ENCODE results near the gene GALK2.
"Not testable (repeated sequence)": the region's sequence is repeated elsewhere in the genome, so short reads cannot be mapped to it uniquely, and the experiment has no call there.

Gene GALK2

GRCh38 chr15:49179433-49180190 is 9.6 kb downstream of the GALK2 start:
- H3K27me3 Mint-ChIP-seq: no peaks in the 10 kb centered on the region
- intact Hi-C loops (cut with micrococcal nuclease): no loop called here
- peaks cover 13% of the 10 kb centered on the region for H3K36me3 Mint-ChIP-seq (ENCODE audit: low read depth)
- no peak overlapping the region for H3K27ac Mint-ChIP-seq
- peaks cover 8% of the 10 kb centered on the region for H3K9me3 Mint-ChIP-seq
- H3K4me1 Mint-ChIP-seq (ENCODE audit: low read depth): peaks cover 22% of the 10 kb centered on the region
- H3K4me3 Mint-ChIP-seq: no peak overlapping the region

GRCh38 chr15:49182128-49182527 is 12.1 kb downstream of the GALK2 start:
- H3K9me3 Mint-ChIP-seq: peaks cover 8% of the 10 kb centered on the region
- intact Hi-C loops (cut with micrococcal nuclease): no loop called here
- no peak overlapping the region for H3K27ac Mint-ChIP-seq
- H3K27me3 Mint-ChIP-seq: no peaks in the 10 kb centered on the region
- H3K36me3 Mint-ChIP-seq (ENCODE audit: low read depth): peaks cover 30% of the 10 kb centered on the region
- H3K4me3 Mint-ChIP-seq: no peak overlapping the region
- peaks cover 10% of the 10 kb centered on the region for H3K4me1 Mint-ChIP-seq (ENCODE audit: low read depth)

GRCh38 chr15:49183741-49184140 is 13.7 kb downstream of the GALK2 start:
- intact Hi-C loops (cut with micrococcal nuclease); H3K27ac Mint-ChIP-seq: not testable (repeated sequence)
- H3K4me1 Mint-ChIP-seq (ENCODE audit: low read depth): peaks cover 25% of the 10 kb centered on the region

GRCh38 chr15:49185473-49185872 is 15.4 kb downstream of the GALK2 start:
- intact Hi-C loops (cut with micrococcal nuclease): no loop called here
- Mint-ChIP-seq H3K36me3 (ENCODE audit: low read depth) (peaks cover 23% of the 10 kb centered on the region), H3K4me1 (ENCODE audit: low read depth) (peaks cover 25% of the 10 kb centered on the region)

More at GRCh38 chr15:49183741-49184140, 13.7 kb downstream of the GALK2 start:
- not testable (repeated sequence) for H3K27me3 Mint-ChIP-seq, H3K9me3 Mint-ChIP-seq, H3K4me3 Mint-ChIP-seq
- H3K36me3 Mint-ChIP-seq (ENCODE audit: low read depth): peaks cover 23% of the 10 kb centered on the region

GRCh38 chr15:49187549-49188245 is 17.6 kb downstream of the GALK2 start:
- Mint-ChIP-seq H3K4me3 (no peak overlapping the region), H3K4me1 (ENCODE audit: low read depth) (peaks cover 32% of the 10 kb centered on the region)

More at GRCh38 chr15:49185473-49185872, 15.4 kb downstream of the GALK2 start:
- Mint-ChIP-seq H3K4me3 (no peak overlapping the region), H3K27ac (no peak overlapping the region), H3K9me3 (peaks cover 8% of the 10 kb centered on the region), H3K27me3 (no peaks in the 10 kb centered on the region)

GRCh38 chr15:49188933-49189332 is 18.9 kb downstream of the GALK2 start:
- H3K27ac Mint-ChIP-seq: no peak overlapping the region
- H3K27me3 Mint-ChIP-seq: no peaks in the 10 kb centered on the region
- H3K36me3 Mint-ChIP-seq (ENCODE audit: low read depth): peaks cover 17% of the 10 kb centered on the region
- intact Hi-C loops (cut with micrococcal nuclease): no loop called here
- H3K4me1 Mint-ChIP-seq (ENCODE audit: low read depth): peaks cover 32% of the 10 kb centered on the region
- peaks cover 7% of the 10 kb centered on the region for H3K9me3 Mint-ChIP-seq
- no peak overlapping the region for H3K4me3 Mint-ChIP-seq

More at GRCh38 chr15:49187549-49188245, 17.6 kb downstream of the GALK2 start:
- Mint-ChIP-seq H3K27me3 (no peaks in the 10 kb centered on the region), H3K36me3 (ENCODE audit: low read depth) (peaks cover 17% of the 10 kb centered on the region), H3K27ac (no peak overlapping the region), H3K9me3 (peaks cover 8% of the 10 kb centered on the region)
- intact Hi-C loops (cut with micrococcal nuclease): no loop called here

GRCh38 chr15:49189631-49190030 is 19.6 kb downstream of the GALK2 start:
- peaks cover 17% of the 10 kb centered on the region for H3K36me3 Mint-ChIP-seq (ENCODE audit: low read depth)
- no peak overlapping the region for H3K27ac Mint-ChIP-seq
- no peaks in the 10 kb centered on the region for H3K9me3 Mint-ChIP-seq
- intact Hi-C loops (cut with micrococcal nuclease): no loop called here
- peaks cover 26% of the 10 kb centered on the region for H3K4me1 Mint-ChIP-seq (ENCODE audit: low read depth)
- no peak overlapping the region for H3K4me3 Mint-ChIP-seq
- H3K27me3 Mint-ChIP-seq: no peaks in the 10 kb centered on the region

GRCh38 chr15:49190586-49190985 is 20.5 kb downstream of the GALK2 start:
- H3K4me1 Mint-ChIP-seq (ENCODE audit: low read depth): peaks cover 29% of the 10 kb centered on the region
- H3K36me3 Mint-ChIP-seq (ENCODE audit: low read depth): peaks cover 12% of the 10 kb centered on the region
- H3K27ac Mint-ChIP-seq: no peak overlapping the region
- no peaks in the 10 kb centered on the region for H3K9me3 Mint-ChIP-seq
- no peak overlapping the region for H3K4me3 Mint-ChIP-seq
- intact Hi-C loops (cut with micrococcal nuclease): no loop called here
- no peaks in the 10 kb centered on the region for H3K27me3 Mint-ChIP-seq

- intact Hi-C loops (cut with micrococcal nuclease): no loop called here
- Mint-ChIP-seq H3K4me3 (no peak overlapping the region), H3K27me3 (no peaks in the 10 kb centered on the region), H3K27ac (no peak overlapping the region), H3K36me3 (ENCODE audit: low read depth) (peaks cover 2% of the 10 kb centered on the region), H3K4me1 (ENCODE audit: low read depth) (peaks cover 30% of the 10 kb centered on the region), H3K9me3 (no peaks in the 10 kb centered on the region)
Observed at GRCh38 chr15:49191892-49192291, 21.8 kb downstream of the GALK2 start.

GRCh38 chr15:49196856-49197255 is 26.8 kb downstream of the GALK2 start:
- H3K36me3 Mint-ChIP-seq (ENCODE audit: low read depth): peaks cover 26% of the 10 kb centered on the region
- no peak overlapping the region for H3K4me3 Mint-ChIP-seq
- intact Hi-C loops (cut with micrococcal nuclease): no loop called here
- peaks cover 17% of the 10 kb centered on the region for H3K4me1 Mint-ChIP-seq (ENCODE audit: low read depth)
- no peaks in the 10 kb centered on the region for H3K9me3 Mint-ChIP-seq
- no peaks in the 10 kb centered on the region for H3K27me3 Mint-ChIP-seq
- no peak overlapping the region for H3K27ac Mint-ChIP-seq

GRCh38 chr15:49199666-49200065 is 29.6 kb downstream of the GALK2 start:
- no peak overlapping the region for H3K27ac Mint-ChIP-seq
- peaks cover 54% of the 10 kb centered on the region for H3K36me3 Mint-ChIP-seq (ENCODE audit: low read depth)
- intact Hi-C loops (cut with micrococcal nuclease): no loop called here
- H3K27me3 Mint-ChIP-seq: no peaks in the 10 kb centered on the region
- H3K4me3 Mint-ChIP-seq: no peak overlapping the region
- peaks cover 3% of the 10 kb centered on the region for H3K9me3 Mint-ChIP-seq
- peaks cover 17% of the 10 kb centered on the region for H3K4me1 Mint-ChIP-seq (ENCODE audit: low read depth)

- Mint-ChIP-seq H3K27ac (no peak overlapping the region), H3K4me3 (no peak overlapping the region), H3K36me3 (ENCODE audit: low read depth) (peaks cover 61% of the 10 kb centered on the region), H3K9me3 (peaks cover 10% of the 10 kb centered on the region), H3K4me1 (ENCODE audit: low read depth) (peaks cover 17% of the 10 kb centered on the region), H3K27me3 (no peaks in the 10 kb centered on the region)
- intact Hi-C loops (cut with micrococcal nuclease): no loop called here
Observed at GRCh38 chr15:49200347-49200746, 30.3 kb downstream of the GALK2 start.

- intact Hi-C loops (cut with micrococcal nuclease); H3K27ac Mint-ChIP-seq; H3K4me1 Mint-ChIP-seq (ENCODE audit: low read depth); H3K4me3 Mint-ChIP-seq; H3K27me3 Mint-ChIP-seq: not testable (repeated sequence)
- peaks cover 80% of the 10 kb centered on the region for H3K9me3 Mint-ChIP-seq
- H3K36me3 Mint-ChIP-seq (ENCODE audit: low read depth): peaks cover 96% of the 10 kb centered on the region
Observed at GRCh38 chr15:49208102-49208501, 38.1 kb downstream of the GALK2 start.

- Mint-ChIP-seq H3K4me1 (ENCODE audit: low read depth) (peaks cover 5% of the 10 kb centered on the region), H3K4me3 (no peak overlapping the region), H3K27ac (no peak overlapping the region), H3K27me3 (no peaks in the 10 kb centered on the region), H3K9me3 (peaks cover 49% of the 10 kb centered on the region), H3K36me3 (ENCODE audit: low read depth) (peaks cover 86% of the 10 kb centered on the region)
- intact Hi-C loops (cut with micrococcal nuclease): no loop called here
Observed at GRCh38 chr15:49212897-49213296, 42.9 kb downstream of the GALK2 start.

Measured in dendritic cell treated with granulocyte-macrophage colony-stimulating factor and Interleukin-4, amounts not matched to agents 40 ng/mL and 50 ng/mL, for 4 days (primary cell).